ENCODE results near the gene LDLRAD3.

The LDLRAD3 gene

DNA sequence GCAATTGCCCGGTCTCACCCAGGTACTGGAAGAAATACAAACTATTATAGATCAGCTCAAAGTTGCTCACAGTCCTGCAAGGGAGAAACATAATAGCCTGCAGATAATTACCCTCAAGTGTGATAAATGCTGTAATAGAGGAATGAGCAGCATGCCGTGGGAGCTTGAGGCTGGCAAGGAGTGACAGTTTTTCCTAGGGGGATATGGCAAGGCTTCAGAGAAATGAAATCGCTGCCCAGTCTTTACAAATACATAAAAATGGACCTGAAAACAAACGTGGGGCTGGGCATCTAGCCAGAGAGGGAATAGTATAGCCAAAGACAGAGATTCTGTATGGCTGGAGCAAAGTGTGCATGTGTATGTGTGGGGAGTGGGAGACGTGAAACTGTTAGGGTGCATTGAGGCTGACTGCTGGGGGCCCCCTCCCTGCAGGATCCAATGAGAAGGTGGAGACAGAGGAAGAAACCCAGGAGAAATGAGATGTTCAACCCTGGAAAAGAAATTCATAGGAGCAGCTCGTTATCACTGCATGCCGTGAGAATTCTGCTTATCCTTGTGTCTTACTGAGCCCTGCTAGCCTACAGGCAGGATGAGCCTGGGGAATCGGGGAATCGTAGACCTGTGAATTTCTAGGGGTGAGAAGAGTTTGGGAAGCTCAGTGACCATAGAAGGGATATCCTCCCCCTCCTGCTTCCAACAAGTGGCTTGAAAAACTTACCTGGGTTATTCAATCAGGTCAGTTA is 167.0 kb downstream of the LDLRAD3 start:
- peak; percentile 71 for DNase-seq

DNA sequence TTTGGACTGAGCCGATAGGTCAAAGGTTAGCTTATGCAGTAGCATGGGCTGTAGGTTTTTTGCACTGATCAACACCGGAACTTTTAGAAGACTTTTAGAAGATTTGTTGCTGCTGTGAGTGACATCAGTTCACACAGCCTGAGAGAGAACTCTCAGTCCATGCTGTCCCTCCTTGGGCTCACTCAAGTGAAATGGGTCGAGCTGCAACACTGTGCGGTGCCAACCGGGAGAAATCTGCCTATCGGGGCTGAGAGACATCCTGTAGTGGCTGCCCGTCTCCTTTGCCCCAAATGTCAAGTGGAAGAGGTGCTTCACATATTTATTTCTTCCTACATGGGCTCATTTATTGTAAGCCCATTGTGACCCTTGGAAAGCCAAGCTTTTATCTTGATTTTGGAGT is 170.2 kb downstream of the LDLRAD3 start:
- DNase-seq: no peak

DNA sequence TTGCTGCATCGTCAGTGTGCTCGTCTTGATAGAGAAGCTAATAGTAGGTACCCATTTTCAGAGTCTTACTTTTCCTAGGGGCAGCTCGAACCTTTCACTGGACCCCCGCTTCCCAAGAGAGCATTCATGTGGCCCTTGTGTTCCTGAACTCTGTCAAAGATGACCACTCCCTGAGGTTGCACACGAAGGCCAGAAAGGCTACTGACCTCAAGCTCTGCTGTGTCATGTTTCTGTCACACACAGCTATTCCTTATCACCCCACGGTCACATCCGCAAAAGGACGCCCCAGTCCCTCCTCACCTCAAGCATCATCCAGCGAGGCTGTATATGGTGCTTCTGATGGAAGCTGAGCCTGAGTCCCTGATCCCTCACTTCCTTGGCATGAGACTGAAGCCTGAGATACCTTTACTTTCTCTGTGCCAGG is 171.5 kb downstream of the LDLRAD3 start:
- DNase-seq: no peak

DNA sequence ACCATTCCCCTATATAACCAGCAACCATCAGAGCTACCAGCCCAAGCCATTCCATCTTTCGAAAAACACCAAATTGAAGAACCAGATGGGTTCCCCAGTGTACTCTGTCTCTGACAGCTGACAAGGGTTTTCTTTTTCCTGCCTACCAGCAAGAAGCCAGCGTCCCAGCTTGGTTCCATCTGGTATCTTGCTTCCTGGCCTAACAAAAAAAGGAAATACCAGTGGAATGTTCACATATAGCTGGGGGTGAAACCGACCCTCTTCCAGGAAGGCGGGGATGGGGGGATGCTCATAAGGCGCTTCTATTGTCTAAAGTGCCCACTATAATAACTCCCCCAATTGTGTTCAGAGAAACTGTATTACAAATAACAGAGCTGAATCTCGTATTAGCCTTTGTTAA is 172.3 kb downstream of the LDLRAD3 start:
- DNase-seq: no peak

DNA sequence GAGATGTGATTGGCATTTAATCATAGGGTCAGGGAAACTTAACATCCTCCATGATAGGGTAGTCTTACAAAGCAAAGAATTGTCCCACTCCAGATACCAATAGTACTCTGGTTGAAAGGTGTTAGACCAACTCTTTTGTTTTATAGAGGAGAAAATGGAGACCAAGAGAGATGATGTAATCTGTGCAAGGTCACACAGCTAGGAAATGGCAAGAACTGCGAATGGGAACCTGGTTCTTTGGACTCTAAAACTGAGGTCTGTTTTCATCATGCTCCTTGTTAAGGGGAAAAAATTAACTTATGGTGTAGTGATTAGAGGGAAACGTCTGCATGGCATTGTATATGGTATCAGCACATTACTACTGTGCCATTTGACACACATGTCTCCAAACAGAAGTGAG is 174.2 kb downstream of the LDLRAD3 start:
- DNase-seq: no peak

DNA sequence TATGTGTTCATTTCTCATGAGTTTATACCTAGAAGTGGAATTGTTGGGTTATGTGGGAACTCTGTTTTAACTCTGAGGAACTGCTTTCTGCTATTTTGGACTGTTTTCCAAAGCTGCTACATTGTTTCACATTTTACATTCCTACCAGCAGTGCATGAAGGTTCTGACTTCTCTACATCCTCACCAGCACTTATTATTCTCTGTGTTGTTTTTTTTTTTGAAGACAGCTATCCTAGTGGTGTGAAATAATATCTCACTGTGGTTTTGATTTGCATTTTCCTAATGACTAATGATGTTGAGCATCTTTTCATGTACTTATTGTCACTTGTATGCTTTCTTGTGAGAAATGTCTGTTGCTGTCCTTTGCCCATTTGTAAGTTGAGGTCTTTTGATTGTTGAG is 175.4 kb downstream of the LDLRAD3 start:
- DNase-seq: no peak

DNA sequence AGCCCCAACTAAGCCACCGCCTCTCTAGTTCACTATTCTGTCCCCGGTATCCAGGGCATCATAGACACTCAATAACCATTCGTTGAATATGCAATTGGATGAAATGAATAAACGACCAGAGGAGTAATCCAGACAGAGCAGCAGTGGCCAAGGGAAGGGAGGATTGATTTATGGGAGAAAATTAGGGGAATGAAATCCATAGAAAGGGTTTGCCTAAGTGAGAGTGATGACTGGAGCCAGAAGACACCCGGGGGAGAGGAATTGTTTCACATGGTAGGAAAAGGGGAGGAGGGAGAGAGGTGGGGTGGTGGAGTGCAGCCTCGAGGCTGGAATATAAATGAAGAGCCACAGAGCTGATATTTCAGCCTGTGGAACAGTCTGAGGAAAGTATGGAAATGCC is 177.2 kb downstream of the LDLRAD3 start:
- DNase-seq: no peak

DNA sequence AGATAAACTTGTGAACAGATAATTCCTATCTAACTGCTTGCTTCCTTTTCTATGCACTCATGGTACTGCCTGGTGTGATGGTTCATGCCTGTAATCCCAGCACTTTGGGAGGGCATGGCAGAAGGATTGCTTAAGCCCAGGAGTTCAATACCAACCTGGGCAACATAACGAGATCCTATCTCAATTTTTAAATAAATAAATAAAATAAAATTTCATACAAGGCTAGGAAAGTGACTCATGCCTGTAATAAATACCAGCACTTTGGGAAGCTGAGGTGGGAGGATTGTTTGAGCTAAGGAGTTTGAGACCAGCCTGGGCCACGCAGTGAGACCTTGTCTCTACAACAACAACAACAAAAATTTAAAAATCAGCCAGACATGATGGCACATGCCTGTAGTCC is 178.8 kb downstream of the LDLRAD3 start:
- DNase-seq: no peak

DNA sequence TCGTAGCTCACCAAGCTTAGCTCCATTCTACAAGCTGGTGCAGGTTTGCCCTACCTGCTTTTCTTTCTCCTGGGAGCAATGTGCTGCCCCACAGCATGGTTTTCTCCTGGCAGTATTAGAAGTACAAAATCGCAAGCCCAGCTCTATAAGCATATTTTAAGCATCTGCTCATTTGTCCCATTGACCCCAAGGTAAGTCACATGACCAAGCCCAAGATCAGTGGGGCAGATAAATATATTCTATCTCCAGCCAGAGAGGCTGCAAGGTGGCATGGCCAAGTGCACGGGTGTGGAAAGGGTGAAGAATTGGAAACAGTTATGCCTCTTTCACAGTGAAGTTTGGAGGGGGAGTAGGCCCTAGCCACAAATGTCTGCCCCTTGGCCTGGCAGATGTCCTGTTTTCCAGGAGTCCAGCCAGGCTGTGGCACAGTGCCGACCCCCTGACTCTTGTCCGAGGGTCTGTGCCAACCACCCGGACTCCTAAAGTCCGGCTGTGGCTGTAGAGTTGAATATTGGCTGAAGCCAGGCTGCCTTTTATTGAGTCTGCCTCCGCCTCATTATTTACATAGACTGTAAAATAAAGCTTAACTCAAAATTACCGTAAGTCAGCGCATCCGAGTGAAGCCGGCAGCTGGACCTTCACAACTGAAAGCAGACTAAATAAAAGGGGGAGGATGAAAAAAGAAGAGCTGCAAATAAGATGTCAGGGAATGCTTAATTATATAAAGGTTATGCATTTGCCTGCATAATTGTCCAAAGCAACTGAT is 179.7 kb downstream of the LDLRAD3 start:
- DNase-seq: peak; percentile 56

DNA sequence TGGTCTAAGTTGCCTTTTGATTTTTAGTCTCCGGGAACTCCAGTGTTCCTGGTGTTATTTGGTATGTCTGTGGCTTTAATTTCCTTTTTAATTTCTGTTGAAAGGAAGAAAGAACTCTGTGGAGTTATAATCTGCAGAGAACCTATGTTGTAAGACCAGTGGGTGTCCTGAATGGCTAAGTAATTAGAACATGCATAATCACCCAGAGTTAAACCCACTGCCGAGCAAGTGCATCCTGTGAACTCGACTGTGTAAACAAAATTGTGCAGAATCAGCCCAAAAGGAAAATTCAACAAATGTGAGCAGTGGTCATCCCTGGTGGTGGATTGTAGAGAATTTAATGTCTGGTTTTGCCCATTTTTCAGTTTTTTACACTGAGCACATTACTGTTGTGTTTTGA is 182.8 kb downstream of the LDLRAD3 start:
- peak; percentile 13 for DNase-seq

DNA sequence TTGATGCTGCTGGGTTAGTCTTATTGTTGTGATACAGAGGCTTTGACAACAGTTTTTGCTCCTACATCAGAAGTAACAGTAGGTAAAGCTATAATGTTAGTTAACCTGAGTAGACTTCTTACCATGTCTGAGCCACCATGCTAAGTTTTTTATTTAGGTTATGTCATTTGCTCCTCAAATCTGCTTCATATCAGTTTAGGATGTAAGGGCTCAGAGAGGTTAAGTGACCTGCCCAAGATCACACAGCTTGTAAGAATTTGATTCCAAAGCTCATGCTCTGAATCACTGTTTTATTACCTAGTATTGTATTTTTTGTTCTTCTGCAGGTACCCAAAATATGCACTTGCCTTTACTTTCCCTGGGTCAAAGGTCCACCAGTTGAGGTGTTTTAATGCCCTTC is 183.7 kb downstream of the LDLRAD3 start:
- DNase-seq: no peak

DNA sequence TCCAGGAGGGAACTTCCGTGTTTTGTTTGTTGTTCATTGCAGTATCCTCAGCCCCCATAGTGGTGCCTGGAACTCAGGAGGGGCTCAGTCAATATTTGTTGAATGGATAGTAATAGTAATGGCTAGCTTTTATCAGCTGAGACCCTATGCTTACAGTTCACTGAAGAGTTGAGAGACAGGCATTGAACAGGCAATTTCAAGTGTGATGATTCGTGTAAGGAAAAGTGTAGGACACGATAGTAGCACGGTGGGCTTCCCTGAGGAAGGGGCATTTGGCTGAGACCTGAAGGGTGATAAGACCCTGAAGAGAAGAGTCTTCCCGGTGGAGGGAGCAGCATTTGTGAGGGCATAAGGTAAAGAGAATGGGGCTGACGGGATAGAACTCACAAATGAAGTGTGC is 186.1 kb downstream of the LDLRAD3 start:
- DNase-seq: no peak

DNA sequence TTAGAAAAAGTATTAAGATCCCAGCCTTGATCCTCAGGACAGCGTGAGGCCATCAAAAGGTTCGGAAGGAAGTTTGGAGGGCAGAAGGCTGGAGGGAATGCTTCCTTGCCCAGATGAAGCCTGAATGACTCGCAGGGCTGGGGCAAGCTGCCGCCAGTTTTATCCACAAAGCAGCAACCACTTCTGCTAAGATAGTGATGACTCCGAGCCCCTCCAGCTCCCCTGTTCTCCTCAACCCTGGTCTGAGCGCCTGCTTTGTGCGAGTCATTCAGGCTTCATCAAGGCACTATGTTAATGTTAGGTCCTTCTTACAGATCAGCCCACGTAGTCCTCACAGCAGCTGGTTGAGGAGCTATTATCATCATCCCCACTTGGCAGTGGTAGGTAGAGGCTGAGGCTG is 186.5 kb downstream of the LDLRAD3 start:
- no peak for DNase-seq

DNA sequence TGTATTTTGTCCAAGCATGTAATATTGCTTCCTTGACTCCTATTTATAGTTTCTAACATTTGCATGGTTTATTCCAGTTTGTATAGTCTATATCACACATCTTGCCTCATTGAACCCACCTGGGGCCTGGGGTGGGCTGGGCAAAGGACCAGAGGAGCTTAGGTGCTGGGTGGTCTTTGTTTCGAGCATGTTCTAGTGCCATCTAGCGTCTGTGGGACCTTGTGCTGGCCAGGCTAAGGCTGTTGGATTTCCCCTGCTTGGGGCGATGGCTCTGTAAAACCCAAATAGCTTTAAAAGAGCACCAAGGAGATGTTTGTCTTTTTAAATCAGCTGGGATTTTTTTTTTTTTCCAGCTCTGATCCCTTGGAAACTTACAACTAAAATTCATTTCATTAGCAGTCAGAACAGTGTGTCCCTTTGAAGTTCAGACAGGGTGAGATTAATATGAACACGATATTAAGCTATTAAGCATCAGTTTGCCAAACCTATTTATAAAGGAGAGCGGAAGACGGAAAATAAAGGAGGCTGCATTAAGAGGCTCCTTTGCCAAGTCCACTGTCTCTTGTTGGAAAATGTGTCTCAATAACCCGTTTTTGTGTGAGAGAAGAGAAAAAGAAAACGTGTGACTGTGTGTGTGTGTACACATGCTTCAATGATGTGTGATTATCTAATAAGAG is 188.0 kb downstream of the LDLRAD3 start:
- DNase-seq: no peak

DNA sequence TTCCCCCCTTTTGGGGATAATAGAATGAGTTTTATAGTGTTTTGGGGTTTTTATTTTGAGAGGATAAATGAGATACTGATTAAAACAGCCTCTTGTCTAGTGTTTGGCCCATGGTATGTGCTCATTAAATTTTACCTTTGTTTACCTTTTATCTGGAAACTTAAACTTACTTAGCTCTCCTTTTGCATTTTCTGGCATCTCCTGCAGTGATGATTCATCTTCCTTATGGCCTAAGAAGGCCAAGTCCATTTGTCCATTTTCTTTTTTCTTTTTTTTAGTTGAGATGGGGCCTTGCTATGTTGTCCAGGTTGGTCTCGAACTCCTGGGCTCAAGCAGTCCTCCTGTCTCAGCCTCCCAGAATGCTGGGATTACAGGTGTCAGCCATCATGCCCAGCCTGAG is 189.1 kb downstream of the LDLRAD3 start:
- no peak for DNase-seq

DNA sequence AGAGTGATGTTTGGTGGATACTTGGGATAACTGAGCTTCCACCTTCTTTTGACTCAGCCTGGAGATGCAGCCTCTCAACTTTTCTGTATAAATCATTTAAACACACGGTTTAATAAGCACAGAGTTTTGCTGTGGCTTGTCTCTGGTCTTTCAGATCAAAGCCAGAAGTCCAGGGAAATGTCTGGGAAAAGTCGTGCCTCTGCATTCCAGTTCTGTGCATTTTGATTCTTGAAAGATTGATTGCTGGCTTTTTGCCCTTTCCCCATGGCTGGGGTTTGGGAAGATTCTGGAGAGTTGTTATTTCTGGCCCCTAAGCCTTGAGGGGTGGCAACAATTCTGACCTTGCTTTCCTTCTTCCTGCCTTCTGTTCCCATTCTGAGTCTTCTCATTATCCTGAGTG is 191.2 kb downstream of the LDLRAD3 start:
- no peak for DNase-seq

DNA sequence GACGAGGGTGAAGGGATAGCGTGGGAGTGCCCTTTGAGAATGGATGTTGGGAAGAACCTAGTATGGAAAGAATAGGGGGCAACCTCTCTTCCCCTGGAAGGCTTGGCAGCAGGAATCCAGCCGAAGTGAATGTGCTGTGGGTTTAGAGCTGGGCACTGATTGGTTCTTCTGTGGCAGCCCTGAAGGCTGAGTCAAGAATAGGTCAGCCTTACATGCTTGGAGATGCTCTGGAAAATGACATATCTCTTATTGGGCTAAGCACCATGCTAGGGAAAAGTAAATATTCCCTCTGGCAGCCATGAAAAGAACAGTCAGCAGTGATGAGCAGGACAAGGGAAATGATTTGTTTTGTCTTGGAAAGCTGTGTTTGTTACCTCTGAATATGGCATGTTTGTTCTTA is 195.9 kb downstream of the LDLRAD3 start:
- DNase-seq: no peak

DNA sequence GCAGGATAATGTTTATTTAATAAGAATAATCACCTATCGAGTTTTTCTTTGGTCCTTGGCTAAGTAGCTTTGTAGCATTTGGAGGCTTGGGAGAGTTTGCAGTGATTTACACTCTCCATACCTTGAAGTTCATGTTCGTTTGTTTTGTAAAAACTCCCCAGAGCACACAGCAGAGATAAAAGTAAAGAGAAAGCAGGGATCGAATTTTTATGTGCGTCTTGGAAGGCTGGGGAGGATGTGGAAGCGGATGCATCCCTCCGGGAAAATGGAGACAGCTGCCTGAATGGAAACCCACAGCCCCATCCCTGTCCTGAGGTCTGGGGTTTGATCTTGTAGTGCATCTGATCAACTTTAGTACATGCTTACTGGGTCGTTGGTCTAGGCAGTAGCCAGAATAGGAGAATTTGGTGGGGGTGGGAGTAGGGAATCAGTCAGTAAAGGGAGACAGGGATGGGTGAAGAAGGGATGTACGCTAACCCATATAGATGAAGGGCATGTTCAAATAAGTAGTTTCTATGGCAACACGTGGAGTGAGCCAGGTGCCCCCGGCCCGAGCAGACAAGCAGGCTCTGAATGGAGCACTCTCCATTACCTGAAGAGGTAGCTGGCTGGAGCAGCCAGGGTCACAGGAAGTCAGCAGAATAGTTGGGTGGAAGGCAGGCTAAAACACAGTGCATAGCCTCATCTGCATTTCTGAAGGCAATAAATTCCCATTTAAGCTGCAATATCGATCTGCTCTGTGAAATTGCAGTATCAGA is 197.5 kb downstream of the LDLRAD3 start:
- no peak for DNase-seq

DNA sequence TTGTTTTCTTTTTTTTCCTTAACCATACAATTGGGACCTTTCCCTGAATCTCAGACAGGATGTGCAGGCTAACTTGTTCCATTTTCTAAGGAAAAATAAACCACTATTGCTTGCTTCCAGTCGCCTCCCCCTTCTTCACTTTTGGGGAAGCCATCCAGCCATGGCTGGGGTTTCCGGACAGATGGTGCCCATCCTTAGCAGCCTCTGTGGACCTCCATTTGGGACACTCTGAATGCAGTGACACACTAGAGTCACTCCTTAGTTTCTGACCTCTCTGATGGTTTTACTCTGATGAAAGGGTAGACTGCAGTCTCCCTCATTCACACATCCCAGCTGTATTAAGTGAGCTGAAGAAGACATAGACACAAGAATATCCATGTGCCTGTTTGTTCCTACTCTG is 198.1 kb downstream of the LDLRAD3 start:
- DNase-seq: no peak

DNA sequence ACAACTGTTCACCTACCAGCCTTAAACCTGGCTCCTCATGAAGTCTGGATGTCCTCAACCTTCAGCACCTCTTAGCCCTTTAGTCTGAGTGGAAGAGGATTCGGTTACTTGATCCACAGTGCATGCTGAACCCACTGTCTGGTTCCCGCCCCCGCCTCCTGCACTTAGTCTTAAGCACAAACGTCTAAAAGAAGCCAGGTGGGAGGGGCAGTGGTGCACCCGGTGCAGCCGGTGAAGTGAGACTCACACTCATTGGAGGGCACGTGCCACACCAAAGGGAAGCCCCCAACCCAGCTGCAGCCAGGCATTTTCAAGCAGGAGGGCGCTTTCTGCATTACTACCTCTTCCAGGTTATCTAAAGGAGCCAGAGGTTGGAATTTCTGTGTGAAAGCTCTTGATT is 198.6 kb downstream of the LDLRAD3 start:
- DNase-seq: no peak

DNA sequence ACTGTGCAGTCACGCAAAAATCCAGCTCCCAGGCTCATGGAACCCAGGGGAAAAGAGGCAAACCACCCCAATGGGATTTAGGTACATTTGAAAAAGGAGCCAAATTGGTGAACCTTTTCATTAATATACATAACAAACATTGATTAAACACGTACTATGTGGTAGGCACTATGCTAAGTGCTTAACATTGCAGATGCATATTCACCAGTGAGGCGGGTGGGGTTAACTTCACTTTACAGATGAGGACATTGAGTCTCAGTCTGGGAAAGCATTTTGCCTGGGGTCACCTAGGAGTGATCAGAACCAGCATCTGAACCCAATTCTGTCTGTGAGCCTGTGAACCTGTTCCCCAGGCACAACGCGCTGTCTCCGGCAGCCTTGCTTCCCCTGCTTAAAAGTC is 199.0 kb downstream of the LDLRAD3 start:
- no peak for DNase-seq

DNA sequence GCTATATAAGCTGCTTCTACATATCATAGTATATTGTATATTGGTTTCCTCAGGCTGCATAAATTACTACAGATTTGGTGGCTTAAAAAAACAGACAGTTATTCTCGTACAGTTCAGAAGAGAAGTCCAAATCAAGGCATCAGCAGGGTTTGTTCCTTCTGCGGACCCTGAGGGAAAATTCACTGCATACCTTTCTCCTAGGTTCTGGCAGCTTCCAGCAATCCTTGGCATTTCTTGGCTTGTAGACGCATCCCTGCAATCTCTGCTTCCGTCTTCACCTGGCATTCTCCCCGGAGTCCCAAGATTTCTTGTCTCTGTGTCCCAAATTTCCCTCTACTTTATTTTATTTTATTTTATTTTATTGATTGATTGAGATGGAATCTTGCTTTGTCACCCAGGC is 202.6 kb downstream of the LDLRAD3 start:
- no peak for DNase-seq

DNA sequence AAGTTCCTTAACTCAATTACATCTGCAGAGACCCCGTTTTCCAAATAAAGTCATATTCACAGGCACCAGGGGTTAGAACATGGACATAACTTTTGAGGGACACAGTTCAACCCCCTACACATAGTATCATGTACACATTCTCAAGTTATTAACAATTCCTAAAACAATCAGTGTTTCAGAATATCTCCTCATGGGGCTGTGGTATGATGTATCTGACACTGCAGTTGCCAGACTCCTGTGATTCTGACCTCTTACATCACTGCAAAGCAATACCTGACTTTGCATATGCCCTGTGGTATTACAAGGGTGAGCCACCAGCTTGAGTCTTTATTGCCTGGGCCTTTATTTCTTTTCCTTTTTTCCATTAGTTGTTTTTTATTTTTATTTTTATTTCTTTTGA is 203.6 kb downstream of the LDLRAD3 start:
- DNase-seq: no peak
